Stomach (tissue), 4 donors: ENCODE results near the gene DLGAP1.

Source experiments
- POLR2A ChIP-seq, 4 donors: fragments of 450-650 bp; IDR thresholded peaks; one replicate each; pipeline ENCODE4 v1.6.1; 2016; ENCODE audit warnings: antibody characterized with exemption in 4 of 4, control low read depth in 2 of 4, mild to moderate bottlenecking in 1 of 4, moderate library complexity in 1 of 4
- TF ChIP-seq, protein P1 (sequence below), 7 experiments: fragments of 450-650 bp in 4 of 7; fragments of 200-600 bp in 3 of 7; sonication (generic) in 3 of 7; IDR thresholded peaks; one replicate each; pipeline ENCODE4 v1.5.1; 2016 to 2019; ENCODE audit warnings: antibody characterized with exemption in 7 of 7, control low read depth in 2 of 7, mild to moderate bottlenecking in 1 of 7

DNA sequence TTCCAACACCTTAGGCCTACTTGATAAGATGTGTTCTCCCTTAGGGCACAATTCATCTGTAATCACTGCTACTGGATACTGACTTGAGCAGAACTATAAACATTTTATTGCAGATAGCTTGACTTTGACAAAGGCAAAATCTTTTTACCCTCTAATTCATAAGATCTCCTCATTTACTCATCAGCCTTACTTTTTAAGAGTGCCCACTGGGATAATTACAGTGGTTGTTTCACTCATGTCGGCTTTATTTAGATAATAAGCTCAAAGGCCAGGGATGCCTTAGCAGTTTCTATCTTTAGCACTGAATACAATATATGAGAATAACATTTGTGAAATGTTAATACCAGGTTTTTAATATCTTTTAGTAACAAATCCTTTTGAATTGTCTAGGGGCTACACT is 144.0 kb downstream of the DLGAP1 start:
- TF ChIP-seq POLR2A (IDR thresholded peaks at IDR 0.05) = no peak
- TF ChIP-seq, protein P1, sequence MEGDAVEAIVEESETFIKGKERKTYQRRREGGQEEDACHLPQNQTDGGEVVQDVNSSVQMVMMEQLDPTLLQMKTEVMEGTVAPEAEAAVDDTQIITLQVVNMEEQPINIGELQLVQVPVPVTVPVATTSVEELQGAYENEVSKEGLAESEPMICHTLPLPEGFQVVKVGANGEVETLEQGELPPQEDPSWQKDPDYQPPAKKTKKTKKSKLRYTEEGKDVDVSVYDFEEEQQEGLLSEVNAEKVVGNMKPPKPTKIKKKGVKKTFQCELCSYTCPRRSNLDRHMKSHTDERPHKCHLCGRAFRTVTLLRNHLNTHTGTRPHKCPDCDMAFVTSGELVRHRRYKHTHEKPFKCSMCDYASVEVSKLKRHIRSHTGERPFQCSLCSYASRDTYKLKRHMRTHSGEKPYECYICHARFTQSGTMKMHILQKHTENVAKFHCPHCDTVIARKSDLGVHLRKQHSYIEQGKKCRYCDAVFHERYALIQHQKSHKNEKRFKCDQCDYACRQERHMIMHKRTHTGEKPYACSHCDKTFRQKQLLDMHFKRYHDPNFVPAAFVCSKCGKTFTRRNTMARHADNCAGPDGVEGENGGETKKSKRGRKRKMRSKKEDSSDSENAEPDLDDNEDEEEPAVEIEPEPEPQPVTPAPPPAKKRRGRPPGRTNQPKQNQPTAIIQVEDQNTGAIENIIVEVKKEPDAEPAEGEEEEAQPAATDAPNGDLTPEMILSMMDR (IDR thresholded peaks at IDR 0.05) = no peak
